Ectodermal cell (in vitro differentiated cells): ENCODE results near the gene USP5.
A peak's percentile ranks its signal among the peaks of the same experiment; 100 is the strongest.

Experiments used
- H3K27ac ChIP-seq: 2 replicates; pipeline ENCODE4 v1.7.0; 2013; ENCODE audit warnings: mild to moderate bottlenecking, low read depth, low read length; ENCODE audit not compliant: insufficient read depth, poor library complexity, severe bottlenecking
- H3K27me3 ChIP-seq: 2 replicates; pipeline ENCODE4 v1.7.0; 2013; ENCODE audit warnings: mild to moderate bottlenecking, low read length; ENCODE audit not compliant: insufficient read depth, control insufficient read depth, poor library complexity, severe bottlenecking
- H3K36me3 ChIP-seq: one replicate; pipeline ENCODE4 v1.7.0; 2013; ENCODE audit warnings: low read length; ENCODE audit not compliant: control insufficient read depth, insufficient read depth
- H3K4me1 ChIP-seq: one replicate; pipeline ENCODE4 v1.7.0; 2013; ENCODE audit warnings: low read length; ENCODE audit not compliant: control insufficient read depth, insufficient read depth
- H3K4me3 ChIP-seq: 2 replicates; pipeline ENCODE4 v1.7.0; 2013; ENCODE audit warnings: low read depth, low read length, control low read depth; ENCODE audit not compliant: insufficient read depth
- H3K9me3 ChIP-seq: 2 replicates; pipeline ENCODE4 v1.7.0; 2013; ENCODE audit warnings: mild to moderate bottlenecking, low read length, moderate library complexity; ENCODE audit not compliant: control insufficient read depth
- WGBS, 2 experiments: methylation state at CpG; one replicate each; pipeline ENCODE4 v1.1.7; 2013; ENCODE audit warnings: missing lambda C conversion rate in 2 of 2; 5-methylcytosine and 5-hydroxymethylcytosine counted together

USP5 gene

DNA sequence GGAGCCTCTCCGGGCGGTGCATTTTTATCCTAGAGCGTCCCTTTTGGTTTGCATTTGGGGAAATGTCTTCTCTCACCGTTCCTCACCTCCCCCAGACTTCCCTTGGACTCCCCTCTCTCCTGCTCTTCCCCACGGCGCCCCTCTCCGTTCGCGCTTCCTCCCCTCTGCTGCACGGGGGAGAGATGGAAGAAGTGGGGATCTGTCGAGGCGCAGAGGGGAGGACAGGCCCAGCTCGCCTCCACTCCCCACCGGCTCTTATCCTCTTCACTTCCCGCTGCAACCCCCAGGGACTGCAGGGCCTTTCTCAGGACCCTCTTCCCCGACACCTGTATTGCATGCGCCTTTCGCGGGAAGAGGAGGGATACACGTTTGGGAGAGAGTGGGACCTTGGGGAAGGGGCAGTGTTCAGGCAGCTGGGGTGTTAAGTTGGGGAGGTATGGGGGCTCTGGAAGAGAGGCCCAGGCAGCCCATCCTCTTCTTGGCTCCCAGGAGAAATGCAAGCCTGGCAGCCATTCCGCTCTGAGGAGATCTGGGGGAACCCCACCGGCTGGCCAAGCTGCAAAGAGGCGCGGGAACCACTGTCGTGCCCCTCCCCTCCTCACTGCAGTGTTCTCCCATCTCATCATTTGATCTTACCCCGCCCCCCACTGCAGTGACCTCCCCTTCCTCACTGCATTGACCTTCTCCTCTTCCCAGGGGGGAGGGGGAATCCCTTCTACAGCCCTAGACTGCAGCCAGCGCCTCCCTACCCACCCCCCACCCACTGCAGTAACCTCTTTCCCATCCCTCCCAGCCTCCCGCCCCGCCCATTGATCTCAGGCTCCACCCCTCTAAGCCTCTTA lies 63.2 kb downstream of the USP5 start:
- WGBS, 2 experiments = 2 to 4% methylated on average over 29 of the region's 29 CpGs

DNA sequence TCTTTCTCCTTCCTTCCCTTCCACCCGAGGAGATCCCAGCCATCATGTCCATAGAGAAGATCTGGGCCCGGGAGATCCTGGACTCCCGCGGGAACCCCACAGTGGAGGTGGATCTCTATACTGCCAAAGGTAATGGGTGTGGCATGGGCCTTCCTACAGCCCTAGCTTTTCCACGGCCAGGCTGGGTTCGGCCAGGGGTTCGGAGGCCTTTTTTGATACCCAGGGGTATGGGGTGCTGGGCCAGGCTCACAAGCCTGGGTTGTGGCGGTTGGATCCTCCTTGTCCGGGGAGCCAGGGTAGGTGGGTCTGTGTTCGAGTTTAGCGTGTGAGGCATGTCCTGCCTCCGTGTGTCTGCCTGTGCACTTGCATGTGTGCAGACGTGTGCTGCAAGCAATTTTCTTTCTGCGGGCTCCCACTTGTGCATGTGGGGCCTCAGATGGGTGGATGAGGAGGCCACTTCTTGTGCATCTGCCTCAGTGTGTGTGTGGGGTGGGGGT lies 63.9 kb downstream of the USP5 start:
- Histone ChIP-seq H3K27me3 (no peaks in the 10 kb centered on the region), H3K9me3 (no peaks in the 10 kb centered on the region), H3K4me1 (peaks cover 8% of the 10 kb centered on the region), H3K27ac (no peak overlapping the region), H3K4me3 (peak overlapping the region; percentile 75), H3K36me3 (peaks cover 28% of the 10 kb centered on the region)
- 77 to 82% methylated on average over 14 of the region's 14 CpGs for WGBS, 2 experiments

More for the DNA sequence above, 63.2 kb downstream of the USP5 start:
- Histone ChIP-seq H3K4me1 (peaks cover 8% of the 10 kb centered on the region), H3K4me3 (peak overlapping the region; percentile 75), H3K27me3 (no peaks in the 10 kb centered on the region), H3K36me3 (peaks cover 27% of the 10 kb centered on the region), H3K27ac (no peak overlapping the region), H3K9me3 (no peaks in the 10 kb centered on the region)
